Right renal cortex interstitium (tissue), 3 donors: ENCODE results near the gene XPO5. TPM values are rescaled to one million over a fixed set of nuclear protein-coding genes. Genes with fewer than 3 reads are reported as not detected.
"Not testable (repeated sequence)": the region's sequence is repeated elsewhere in the genome, so short reads cannot be mapped to it uniquely, and the experiment has no call there.

Experiments
- DNase-seq, 3 donors: peaks; one replicate each; pipeline ENCODE4 v3.0.0-alpha.2; 2013; ENCODE audit warnings: low read depth in 3 of 3, low spot score in 2 of 3
- polyA plus RNA-seq, 3 donors: library from polyadenylated mRNA; unstranded; fragments of 120-200 nt; gene quantifications; one replicate each; pipeline ENCODE4 v1.2.1, GENCODE V29; 2013; ENCODE audit not compliant: insufficient read length in 3 of 3

Gene XPO5
- polyA plus RNA-seq, 3 donors, result 45.3 to 50.7 (median 45.9) TPM

GRCh38 chr6:43499028-43499815 is 76.6 kb downstream of the XPO5 start:
- no peak for DNase-seq

DNA sequence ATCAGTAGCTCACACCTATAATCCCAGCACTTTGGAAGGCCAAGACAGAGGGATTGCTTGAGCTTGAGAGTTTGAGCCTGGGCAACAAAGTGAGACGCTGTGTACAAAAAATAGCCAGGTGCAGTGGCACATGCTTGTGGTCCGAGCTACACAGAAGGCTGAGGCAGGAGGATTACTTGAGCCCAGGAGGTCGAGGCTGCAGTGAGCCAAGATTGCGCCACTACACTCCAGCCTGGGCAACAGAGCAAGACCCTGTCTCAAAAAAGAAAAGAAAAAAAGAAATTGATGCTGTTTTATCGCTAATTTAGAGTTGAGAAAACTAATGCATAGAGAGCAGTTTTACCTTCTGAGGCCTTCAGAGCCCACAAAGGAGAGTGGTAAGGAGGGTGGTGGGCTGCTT is 77.5 kb downstream of the XPO5 start:
- DNase-seq, result not testable (repeated sequence)

DNA sequence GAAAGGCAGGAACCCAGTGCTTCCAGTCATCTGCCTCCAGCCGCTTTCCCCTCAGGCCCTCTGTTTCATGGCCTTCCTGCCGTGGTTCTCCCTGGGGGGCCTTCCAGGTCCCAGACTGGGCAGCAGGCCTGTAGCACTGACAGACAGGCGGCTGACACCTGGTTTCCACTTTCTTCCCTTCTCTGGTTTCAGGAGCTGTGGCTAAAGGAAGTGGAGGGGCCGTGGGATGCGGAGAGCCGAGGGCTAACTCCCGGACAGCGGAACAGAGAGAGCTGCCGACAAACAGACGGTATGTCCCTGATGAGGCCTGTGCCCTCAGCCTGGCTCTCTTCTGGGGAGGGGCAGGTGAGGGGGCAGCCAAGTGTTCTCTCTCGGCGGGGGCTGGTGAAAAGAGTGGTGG is 78.1 kb downstream of the XPO5 start:
- no peak for DNase-seq

DNA sequence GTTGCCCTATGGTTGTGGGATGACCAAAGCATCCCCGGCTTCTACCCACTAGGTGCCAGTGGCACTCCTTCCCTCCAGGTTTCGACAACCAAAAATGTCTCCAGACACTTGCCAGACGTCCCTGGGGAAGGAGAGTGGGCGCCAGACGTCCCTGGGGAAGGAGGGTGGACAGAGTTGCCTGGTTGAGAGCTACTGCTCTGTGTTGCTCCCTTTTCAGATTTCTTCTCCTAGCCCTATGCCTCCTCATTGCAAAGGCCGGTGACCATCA is 78.8 kb downstream of the XPO5 start:
- no peak for DNase-seq

- DNase-seq, result no peak
Observed at GRCh38 chr6:43496370-43497128, 79.3 kb downstream of the XPO5 start.

- DNase-seq, result no peak
Observed at GRCh38 chr6:43495409-43495941, 80.4 kb downstream of the XPO5 start.

GRCh38 chr6:43494766-43495165 is 81.1 kb downstream of the XPO5 start:
- no peak for DNase-seq

- DNase-seq, result no peak
Observed at GRCh38 chr6:43494321-43494720, 81.5 kb downstream of the XPO5 start.

DNA sequence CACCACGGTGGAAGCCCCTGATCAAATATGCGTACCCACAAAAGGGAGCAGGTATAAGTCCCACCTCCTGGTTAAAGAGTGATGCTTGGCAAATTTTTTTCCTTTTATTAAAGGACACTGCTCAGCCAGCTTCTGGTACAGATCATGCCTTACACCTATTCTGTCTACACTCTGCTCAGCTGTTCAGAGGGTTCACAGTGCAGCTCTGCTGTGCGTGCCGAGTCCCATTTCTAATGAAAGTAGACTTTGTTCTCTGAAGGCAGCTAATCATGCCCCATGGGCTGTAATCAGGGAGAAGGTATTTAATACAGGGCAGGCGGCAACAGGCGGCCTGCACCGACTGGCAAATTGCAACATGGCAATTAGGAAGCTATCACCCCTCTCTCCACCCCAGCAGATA is 82.0 kb downstream of the XPO5 start:
- DNase-seq, result no peak

GRCh38 chr6:43493230-43493629 is 82.6 kb downstream of the XPO5 start:
- DNase-seq, result no peak

DNA sequence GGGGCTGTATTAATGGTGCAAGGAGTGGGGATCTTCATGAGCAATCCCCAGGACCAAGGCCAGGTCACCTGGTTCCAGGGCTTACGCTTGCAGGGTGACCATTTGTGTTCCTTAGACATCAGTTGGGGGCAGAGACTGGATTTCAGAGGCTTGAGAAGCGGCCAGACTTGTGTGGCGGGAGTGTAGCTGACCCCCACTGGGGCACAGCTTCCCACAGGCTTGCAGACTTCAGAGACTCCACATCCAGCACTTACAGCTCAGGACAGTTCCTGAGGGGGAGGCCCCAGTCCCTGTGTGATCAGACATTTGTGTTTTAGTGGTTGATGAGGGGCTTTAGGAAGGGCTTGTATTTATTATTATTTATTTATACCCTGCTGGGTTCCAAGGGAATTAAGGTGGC is 83.2 kb downstream of the XPO5 start:
- no peak for DNase-seq

- no peak for DNase-seq
Observed at GRCh38 chr6:43491750-43492661, 83.8 kb downstream of the XPO5 start.

DNA sequence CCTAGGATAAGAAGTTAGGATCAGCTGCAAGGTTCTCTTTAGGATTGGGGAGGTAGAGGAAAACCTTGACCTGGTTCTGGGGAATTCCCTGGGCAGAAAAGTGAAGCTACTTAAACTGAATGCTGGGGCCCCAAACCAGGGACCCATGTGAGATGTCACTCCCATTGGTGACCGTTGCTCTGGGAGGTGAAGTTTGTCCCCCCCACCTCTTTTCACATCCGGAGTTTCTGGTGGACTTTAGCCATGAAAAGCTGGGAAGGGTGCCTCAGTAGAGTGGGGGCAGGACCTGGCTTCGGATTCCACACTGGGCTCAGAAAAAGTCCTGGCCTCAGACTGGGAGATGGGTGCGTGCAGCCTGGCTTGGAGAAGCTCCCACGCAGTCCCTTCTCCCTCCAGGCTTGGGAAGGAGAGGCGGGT is 85.3 kb downstream of the XPO5 start:
- DNase-seq, result no peak

GRCh38 chr6:43489277-43490072 is 86.4 kb downstream of the XPO5 start:
- no peak for DNase-seq

- no peak for DNase-seq
Observed at GRCh38 chr6:43488667-43489276, 87.1 kb downstream of the XPO5 start.

DNA sequence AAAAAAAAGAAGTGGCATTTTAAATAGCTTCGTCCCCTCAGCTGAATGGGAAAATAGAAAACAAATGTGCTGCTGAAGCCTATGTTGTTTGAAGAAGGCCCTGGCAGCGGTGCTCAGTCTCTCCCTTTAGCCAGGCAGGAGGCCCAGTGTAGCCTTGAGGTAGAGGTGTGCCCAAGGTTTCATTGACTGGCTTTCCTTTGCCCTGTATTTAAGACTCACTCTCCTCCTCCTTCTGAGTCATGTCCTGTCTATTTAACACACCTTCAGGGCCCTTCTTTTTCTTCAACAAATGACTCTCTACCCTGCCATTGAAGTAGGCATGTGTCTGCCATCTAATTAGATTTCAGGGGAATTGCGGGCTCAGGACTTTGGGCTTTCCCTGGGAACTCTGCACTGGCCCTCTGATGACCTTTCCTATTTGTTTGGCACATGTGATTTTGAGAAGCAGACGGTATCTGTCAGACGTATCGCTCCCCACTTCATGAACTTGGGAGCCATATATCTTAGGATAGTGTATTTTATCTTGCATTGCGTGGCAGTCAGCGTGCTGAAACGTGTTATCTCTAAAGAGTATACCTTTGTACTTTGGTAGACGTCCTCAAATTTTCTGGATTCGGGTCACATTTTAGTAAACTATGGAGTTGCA is 94.1 kb downstream of the XPO5 start:
- DNase-seq, result no peak

- DNase-seq, result no peak
Observed at GRCh38 chr6:43481075-43481474, 94.8 kb downstream of the XPO5 start.

DNA sequence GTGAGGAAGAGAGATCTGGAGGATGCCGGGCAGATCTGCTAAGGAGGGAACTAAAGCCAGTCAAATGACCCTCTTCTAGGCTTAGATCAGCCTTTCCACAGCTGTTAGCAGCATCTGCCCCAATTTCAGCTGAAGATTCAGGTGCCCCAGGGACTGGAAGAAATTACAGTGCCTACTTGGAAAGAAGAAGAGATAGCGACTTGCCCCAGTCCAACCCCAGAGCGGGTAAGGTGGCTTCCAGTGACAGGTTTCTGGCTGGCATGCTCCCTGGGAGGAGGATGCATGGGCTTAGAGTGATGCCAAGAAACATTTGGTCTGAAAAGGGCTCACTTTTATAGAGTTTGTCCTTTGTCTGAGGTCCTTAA is 97.8 kb downstream of the XPO5 start:
- DNase-seq, result no peak

DNA sequence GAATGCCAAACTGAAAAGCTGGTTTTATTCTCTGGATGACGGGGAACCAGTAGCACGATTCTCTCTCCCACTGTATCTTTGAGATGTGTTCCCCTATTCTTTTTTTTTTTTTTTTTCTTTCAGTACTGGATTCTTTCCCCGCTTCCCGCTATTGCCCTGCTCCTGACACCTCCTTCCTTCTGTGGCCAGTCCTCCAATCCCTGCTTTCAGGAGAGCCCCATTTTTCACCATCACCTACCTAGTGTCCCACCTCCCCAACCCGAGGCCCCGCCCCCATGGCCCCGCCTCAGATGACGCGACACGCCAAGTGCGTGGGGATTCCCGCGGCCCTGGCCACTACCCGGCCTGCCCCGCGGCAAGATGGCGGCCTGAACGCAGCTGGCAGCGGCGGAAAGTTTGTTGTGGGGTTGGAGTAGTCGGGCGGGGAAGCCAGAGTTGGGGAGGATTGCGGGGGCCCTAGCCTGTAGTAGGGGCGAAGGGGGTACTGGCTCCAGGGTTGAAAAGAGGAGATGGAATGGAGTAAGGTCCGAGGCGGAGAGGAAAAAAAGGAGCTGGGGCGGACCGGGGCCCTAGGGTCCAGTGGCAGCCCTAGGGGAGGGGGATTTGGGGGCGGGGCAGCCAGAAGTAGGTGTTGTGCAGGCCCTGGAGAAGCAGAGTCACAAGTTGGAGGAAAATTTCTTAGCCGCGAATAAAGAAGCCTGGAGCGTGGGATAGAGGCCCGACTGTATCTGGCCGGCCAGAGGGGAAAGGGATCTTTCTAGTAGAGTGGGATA is 98.4 kb downstream of the XPO5 start, which contains the start of gene TJAP1:
TJAP1 (plus strand) TSS at position 336 of the 773 bp plus-strand sequence. CDS start 21,432 bp downstream, outside the sequence.
- peak; percentile 67 to 86 (median 81) for DNase-seq
